H7 (cell line): Measurements from ENCODE around the gene RAVER1. TPM values are rescaled to one million over a fixed set of nuclear protein-coding genes. Genes with fewer than 3 reads are reported as not detected.

Experiments used
- DNase-seq: peaks from one replicate; pipeline ENCODE4 v3.0.0; 2012
- H3K27me3 ChIP-seq: 2 replicates; pipeline ENCODE4 v1.6.0; 2011; ENCODE audit warnings: mild to moderate bottlenecking, low read length; ENCODE audit not compliant: control insufficient read depth, insufficient read depth
- H3K36me3 ChIP-seq: replicated peaks from 2 replicates; pipeline ENCODE4 v1.5.1; 2011; ENCODE audit warnings: low read length; ENCODE audit not compliant: control insufficient read depth, insufficient read depth
- H3K4me3 ChIP-seq: 2 replicates; pipeline ENCODE4 v1.5.1; 2011; ENCODE audit warnings: low read depth, mild to moderate bottlenecking, control low read depth, low read length, moderate library complexity; ENCODE audit not compliant: insufficient read depth
- total RNA-seq: library from RNA; depleted of rRNA; stranded (reverse); fragments of >200 nt; shearing (Covaris generic); gene quantifications from 2 replicates; pipeline ENCODE4 v1.2.3, GENCODE V29; 2014

RAVER1 gene
- total RNA-seq, 1 experiment from 2014 or later, result 32.2 TPM

DNA sequence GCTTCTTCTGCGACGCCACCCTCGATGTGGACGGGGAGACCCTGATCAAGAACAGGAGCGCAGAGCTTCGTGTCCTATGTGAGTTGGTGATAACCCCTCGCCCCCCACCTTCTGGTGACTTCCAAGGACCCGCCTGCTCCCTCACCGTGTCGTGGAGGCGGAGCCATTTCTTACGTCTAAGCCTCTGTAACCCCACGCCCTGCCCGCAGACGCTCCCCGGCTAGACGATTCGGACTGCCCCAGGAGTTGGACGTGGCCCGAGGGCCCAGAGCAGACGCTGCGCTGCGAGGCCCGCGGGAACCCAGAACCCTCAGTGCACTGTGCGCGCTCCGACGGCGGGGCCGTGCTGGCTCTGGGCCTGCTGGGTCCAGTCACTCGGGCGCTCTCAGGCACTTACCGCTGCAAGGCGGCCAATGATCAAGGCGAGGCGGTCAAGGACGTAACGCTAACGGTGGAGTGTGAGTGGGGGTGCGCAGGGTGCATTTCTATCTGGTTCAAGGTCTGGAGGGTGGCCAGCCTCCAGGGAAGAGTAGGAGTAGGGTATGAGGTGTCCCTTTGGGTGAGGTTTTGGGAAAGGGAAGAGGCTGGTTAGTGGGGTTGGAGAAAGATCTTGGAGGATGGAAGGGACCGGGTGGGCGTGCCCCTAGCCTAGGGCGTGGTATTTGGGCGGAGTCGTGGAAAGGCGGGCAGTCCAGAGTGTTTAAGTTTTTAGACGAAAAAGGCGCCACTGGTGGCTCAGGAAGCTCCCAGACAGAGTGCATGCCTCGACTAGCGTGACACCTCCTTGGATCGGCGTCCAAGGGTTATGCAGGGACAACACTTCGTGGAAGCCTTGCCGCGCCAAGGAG is 40.3 kb downstream of the RAVER1 start:
- H3K27me3 ChIP-seq, result peaks cover 90% of the 10 kb centered on the region
- H3K36me3 ChIP-seq, result no peaks in the 10 kb centered on the region
- H3K4me3 ChIP-seq, result peak overlapping the region; percentile 40
- DNase-seq, result peak; percentile 75

DNA sequence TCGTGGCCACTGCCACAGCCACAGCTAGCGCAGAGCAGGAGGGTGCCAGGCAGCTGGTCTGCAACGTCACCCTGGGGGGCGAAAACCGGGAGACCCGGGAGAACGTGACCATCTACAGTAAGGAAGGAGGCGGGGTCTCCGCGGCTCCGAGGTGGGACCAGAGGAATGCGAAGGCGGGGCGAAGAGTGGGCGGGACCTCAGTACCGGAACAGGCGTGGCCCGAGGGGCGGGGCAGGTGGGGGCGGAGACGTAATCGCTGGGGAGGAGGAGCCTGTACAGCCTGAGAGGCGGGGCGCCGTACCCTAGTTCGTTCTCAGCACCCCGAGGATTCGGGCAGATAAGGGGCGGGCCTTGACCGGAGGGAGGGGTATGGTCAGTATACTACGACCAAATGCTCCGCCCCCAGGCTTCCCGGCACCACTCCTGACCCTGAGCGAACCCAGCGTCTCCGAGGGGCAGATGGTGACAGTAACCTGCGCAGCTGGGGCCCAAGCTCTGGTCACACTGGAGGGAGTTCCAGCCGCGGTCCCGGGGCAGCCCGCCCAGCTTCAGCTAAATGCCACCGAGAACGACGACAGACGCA is 41.0 kb downstream of the RAVER1 start:
- H3K36me3 ChIP-seq, result no peaks in the 10 kb centered on the region
- H3K4me3 ChIP-seq, result peak overlapping the region; percentile 50
- peaks cover 93% of the 10 kb centered on the region for H3K27me3 ChIP-seq
- peak; percentile 98 for DNase-seq

DNA sequence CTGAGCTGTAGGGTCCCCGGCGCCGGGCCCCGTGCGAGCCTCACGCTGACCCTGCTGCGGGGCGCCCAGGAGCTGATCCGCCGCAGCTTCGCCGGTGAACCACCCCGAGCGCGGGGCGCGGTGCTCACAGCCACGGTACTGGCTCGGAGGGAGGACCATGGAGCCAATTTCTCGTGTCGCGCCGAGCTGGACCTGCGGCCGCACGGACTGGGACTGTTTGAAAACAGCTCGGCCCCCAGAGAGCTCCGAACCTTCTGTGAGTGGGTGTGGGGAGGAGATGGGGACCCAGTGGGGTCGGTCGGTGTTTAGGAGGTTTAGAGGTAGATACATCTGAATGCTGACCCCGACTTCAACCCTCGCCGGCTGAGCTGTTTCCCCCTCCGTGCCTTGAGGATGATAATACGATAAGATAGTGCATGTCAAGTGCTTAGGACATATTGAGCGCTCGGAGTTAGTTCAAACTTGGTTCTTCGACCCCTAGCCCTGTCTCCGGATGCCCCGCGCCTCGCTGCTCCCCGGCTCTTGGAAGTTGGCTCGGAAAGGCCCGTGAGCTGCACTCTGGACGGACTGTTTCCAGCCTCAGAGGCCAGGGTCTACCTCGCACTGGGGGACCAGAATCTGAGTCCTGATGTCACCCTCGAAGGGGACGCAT is 41.6 kb downstream of the RAVER1 start:
- no peak for DNase-seq
- H3K36me3 ChIP-seq, result no peaks in the 10 kb centered on the region
- peak overlapping the region; percentile 50; the same call in 1 of the 2 replicates for H3K4me3 ChIP-seq
- peaks cover 95% of the 10 kb centered on the region for H3K27me3 ChIP-seq

DNA sequence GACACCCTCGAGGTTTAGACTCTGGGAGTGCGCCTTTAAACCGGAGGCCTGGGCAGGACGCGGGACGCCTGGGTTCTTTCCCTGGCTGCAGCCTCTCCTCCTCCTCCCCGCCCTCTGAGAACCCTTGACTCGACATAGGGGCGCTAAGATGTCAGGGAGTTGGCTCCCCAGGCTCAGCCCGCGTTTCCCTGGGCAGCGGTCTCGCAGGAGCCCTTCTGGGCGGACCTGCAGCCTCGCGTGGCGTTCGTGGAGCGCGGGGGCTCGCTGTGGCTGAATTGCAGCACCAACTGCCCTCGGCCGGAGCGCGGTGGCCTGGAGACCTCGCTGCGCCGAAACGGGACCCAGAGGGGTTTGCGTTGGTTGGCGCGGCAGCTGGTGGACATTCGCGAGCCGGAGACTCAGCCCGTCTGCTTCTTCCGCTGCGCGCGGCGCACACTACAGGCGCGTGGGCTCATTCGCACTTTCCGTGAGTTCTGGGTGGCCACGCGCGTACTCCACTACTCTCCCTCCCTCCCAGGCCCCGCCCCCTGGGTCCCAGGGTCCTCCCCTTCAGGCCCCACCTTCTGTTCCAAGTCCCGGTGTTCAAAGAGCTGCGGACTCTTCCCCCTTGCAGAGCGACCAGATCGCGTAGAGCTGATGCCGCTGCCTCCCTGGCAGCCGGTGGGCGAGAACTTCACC is 42.3 kb downstream of the RAVER1 start:
- no peaks in the 10 kb centered on the region for H3K36me3 ChIP-seq
- peak overlapping the region; percentile 50 for H3K4me3 ChIP-seq
- DNase-seq, result peak; percentile 90
- H3K27me3 ChIP-seq, result peaks cover 90% of the 10 kb centered on the region

DNA sequence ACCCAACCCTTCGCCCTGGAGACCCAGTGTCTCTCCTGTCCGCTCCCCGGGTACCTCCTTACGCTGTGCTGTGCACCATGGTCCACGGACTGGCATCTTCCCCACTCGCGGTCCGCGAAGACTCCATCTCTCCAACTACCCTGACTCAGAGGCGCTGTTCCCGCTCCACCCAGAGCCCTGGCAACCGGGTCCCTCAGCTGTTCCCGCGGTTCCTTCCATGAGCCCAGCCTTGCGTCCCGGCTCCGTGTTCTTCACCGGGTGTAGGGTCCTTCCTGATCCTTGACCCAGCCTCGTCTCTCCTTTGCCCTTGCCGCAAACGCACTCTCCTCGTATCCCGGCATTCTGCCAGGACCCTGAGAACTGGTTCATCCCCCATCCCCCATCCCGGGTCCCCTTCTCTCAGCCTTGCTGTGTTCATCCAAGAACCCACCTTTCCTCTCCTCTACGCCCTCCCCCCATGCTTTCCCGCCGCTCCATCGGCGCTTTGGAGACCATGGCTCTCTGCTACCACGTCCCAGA is 42.9 kb downstream of the RAVER1 start:
- H3K36me3 ChIP-seq, result no peaks in the 10 kb centered on the region
- H3K27me3 ChIP-seq, result peaks cover 84% of the 10 kb centered on the region
- DNase-seq, result peak; percentile 80
- peak overlapping the region; percentile 50 for H3K4me3 ChIP-seq

DNA sequence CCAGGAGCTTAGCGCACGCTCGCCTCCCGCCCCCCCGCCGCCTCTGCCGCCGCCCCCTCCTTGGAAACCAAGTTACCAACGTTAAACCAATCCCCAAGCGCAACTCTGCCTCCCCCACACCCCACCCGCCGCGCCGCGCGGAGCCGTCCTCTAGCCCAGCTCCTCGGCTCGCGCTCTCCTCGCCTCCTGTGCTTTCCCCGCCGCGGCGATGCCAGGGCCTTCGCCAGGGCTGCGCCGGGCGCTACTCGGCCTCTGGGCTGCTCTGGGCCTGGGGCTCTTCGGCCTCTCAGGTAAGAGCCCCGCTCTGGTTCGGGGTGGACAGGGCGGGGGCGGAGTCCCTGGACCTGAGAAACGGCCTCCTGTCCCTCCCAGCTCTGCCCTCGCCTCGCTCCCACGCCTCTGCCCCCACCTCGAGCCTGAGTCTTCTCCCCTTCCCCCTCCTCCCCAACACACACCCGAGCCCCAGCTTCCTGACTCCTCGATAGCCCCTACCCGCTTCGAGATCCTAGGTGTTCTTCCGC is 43.4 kb downstream of the RAVER1 start, which contains the start of gene ICAM5:
Gene ICAM5 (plus strand): TSS at position 117 of the 521 bp plus-strand sequence. CDS start 92 bp downstream, at position 209.
- H3K27me3 ChIP-seq, result peaks cover 79% of the 10 kb centered on the region
- H3K36me3 ChIP-seq, result no peaks in the 10 kb centered on the region
- DNase-seq, result no peak
- peak within 1 kb of the TSS; percentile 50 for H3K4me3 ChIP-seq

DNA sequence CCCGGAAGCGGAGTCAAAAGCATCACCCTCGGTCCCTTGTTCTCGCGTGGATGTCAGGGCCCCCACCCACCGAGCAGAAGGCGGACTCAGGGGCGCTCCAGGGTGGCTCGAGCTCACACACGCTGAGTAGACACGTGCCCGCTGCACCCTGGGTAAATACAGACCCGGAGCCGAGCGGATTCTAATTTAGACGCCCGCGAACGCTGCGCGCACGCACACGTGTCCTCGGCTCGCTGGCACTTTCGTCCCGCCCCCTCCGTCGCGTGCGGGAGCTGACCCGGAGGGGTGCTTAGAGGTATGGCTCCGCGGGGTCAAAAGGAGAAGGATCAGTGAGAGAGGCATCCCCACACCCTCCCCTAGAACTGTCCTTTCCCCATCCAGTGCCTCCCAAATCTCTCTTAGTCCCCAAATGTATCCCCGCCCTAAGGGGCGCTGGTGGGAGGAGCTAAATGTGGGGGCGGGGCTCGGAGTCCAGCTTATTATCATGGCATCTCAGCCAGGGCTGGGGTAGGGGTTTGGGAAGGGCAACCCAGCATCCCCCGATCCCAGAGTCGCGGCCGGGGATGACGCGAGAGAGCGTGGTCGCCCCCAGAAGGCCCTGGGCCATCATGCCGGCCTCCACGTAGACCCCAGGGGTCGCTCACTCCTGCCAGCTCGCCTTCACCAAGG is 44.0 kb downstream of the RAVER1 start:
- Histone ChIP-seq H3K27me3 (peaks cover 73% of the 10 kb centered on the region), H3K36me3 (no peaks in the 10 kb centered on the region), H3K4me3 (peak overlapping the region; percentile 50)
- DNase-seq, result peak; percentile 91

DNA sequence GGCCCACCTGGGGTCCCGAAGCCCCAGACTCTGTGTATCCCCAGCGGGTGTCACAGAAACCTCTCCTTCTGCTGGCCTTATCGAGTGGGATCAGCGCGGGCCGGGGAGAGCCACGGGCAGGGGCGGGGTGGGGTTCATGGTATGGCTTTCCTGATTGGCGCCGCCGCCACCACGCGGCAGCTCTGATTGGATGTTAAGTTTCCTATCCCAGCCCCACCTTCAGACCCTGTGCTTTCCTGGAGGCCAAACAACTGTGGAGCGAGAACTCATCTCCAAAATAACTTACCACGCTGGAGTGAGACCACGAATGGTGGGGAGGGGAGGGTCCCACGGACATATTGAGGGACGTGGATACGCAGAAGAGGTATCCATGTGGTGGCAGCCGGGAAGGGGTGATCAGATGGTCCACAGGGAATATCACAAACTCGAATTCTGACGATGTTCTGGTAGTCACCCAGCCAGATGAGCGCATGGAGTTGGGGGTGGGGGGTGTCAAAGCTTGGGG is 44.6 kb downstream of the RAVER1 start:
- Histone ChIP-seq H3K36me3 (no peaks in the 10 kb centered on the region), H3K4me3 (peak overlapping the region; percentile 50), H3K27me3 (peaks cover 67% of the 10 kb centered on the region)
- peak; percentile 94 for DNase-seq

DNA sequence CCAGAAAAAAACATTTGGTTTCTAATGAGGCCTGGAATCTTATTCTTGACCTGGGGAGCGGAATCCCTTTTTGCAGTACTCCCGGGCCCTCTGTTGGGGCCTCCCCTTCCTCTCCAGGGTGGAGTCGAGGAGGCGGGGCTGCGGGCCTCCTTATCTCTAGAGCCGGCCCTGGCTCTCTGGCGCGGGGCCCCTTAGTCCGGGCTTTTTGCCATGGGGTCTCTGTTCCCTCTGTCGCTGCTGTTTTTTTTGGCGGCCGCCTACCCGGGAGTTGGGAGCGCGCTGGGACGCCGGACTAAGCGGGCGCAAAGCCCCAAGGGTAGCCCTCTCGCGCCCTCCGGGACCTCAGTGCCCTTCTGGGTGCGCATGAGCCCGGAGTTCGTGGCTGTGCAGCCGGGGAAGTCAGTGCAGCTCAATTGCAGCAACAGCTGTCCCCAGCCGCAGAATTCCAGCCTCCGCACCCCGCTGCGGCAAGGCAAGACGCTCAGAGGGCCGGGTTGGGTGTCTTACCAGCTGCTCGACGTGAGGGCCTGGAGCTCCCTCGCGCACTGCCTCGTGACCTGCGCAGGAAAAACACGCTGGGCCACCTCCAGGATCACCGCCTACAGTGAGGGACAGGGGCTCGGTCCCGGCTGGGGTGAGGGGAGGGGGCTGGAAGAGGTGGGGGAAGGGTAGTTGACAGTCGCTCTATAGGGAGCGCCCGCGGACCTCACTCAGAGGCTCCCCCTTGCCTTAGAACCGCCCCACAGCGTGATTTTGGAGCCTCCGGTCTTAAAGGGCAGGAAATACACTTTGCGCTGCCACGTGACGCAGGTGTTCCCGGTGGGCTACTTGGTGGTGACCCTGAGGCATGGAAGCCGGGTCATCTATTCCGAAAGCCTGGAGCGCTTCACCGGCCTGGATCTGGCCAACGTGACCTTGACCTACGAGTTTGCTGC is 46.3 kb downstream of the RAVER1 start, which contains the start of gene ICAM4:
Gene ICAM4 (plus strand): TSS at position 153 of the 935 bp plus-strand sequence. CDS start 58 bp downstream, at position 211.
- peak; percentile 90 for DNase-seq
- Histone ChIP-seq H3K27me3 (peaks cover 52% of the 10 kb centered on the region), H3K36me3 (no peaks in the 10 kb centered on the region), H3K4me3 (peak within 1 kb of the TSS; percentile 51)

DNA sequence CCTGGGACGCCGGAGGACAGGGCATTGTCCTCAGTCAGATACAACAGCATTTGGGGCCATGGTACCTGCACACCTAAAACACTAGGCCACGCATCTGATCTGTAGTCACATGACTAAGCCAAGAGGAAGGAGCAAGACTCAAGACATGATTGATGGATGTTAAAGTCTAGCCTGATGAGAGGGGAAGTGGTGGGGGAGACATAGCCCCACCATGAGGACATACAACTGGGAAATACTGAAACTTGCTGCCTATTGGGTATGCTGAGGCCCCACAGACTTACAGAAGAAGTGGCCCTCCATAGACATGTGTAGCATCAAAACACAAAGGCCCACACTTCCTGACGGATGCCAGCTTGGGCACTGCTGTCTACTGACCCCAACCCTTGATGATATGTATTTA is 47.9 kb downstream of the RAVER1 start:
- Histone ChIP-seq H3K4me3 (no peak overlapping the region), H3K36me3 (no peaks in the 10 kb centered on the region), H3K27me3 (peaks cover 35% of the 10 kb centered on the region)
- DNase-seq, result no peak

DNA sequence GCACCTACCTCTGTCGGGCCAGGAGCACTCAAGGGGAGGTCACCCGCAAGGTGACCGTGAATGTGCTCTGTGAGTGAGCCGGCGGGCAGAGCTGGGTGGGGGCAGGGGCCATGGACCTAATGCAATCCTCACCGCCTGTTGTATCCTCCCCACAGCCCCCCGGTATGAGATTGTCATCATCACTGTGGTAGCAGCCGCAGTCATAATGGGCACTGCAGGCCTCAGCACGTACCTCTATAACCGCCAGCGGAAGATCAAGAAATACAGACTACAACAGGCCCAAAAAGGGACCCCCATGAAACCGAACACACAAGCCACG is 48.4 kb downstream of the RAVER1 start:
- H3K27me3 ChIP-seq, result peaks cover 30% of the 10 kb centered on the region

DNA sequence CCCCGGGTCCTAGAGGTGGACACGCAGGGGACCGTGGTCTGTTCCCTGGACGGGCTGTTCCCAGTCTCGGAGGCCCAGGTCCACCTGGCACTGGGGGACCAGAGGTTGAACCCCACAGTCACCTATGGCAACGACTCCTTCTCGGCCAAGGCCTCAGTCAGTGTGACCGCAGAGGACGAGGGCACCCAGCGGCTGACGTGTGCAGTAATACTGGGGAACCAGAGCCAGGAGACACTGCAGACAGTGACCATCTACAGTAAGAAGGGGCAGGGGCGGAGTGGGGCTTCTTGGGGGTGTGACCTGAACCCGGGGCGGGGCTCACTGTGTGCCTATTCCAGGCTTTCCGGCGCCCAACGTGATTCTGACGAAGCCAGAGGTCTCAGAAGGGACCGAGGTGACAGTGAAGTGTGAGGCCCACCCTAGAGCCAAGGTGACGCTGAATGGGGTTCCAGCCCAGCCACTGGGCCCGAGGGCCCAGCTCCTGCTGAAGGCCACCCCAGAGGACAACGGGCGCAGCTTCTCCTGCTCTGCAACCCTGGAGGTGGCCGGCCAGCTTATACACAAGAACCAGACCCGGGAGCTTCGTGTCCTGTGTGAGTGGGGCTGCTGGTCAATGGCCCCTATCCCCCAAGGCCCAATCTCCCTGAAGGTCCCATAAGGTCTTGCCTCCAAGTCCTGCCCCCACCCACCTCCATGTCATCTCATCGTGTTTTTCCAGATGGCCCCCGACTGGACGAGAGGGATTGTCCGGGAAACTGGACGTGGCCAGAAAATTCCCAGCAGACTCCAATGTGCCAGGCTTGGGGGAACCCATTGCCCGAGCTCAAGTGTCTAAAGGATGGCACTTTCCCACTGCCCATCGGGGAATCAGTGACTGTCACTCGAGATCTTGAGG is 49.0 kb downstream of the RAVER1 start:
- H3K27me3 ChIP-seq, result peaks cover 24% of the 10 kb centered on the region
- no peak overlapping the region for H3K4me3 ChIP-seq
- peak; percentile 15 for DNase-seq
- no peaks in the 10 kb centered on the region for H3K36me3 ChIP-seq

More for the DNA sequence above, 48.4 kb downstream of the RAVER1 start:
- Histone ChIP-seq H3K4me3 (no peak overlapping the region), H3K36me3 (no peaks in the 10 kb centered on the region)
- DNase-seq, result peak; percentile 7
